NCI-H1105 treated with DMSO at 0.1 percent for 48 hours (cell line): ENCODE measurements around the gene IP6K3.

Experiments used
- DNase-seq: peaks from one replicate; lab custom pipeline; 2025; lab: John Stamatoyannopoulos, UW

IP6K3 gene

DNA sequence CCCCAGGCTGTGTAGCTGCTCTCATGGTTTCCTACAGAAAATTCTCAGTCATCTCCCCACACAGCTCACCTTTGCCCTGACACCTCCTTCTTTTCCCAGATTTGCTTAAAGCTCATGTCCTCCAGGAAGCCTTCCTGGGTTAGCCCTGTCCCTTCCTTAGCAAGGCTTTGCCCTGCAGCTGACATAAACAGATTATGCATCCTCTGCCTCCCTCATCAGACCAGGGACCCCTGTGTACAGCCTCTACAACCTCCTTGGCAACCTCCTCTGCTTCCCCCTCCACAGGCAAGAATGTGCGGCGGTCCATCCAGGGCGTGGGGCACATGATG is 75.0 kb downstream of the IP6K3 start:
- DNase-seq, result no peak
